ENCODE data around the gene AHSG. TPM values are rescaled to one million over a fixed set of nuclear protein-coding genes. Genes with fewer than 3 reads are reported as not detected.

AHSG gene
- polyA plus RNA-seq, 1 donor (not counting 4 experiments of a cell fraction or from before 2014, with no cell fraction given), result 0.59 TPM

- FAIRE-seq, result no peak
- no peaks in the 10 kb centered on the region for H3K36me3 ChIP-seq (ENCODE audit: control insufficient read depth in 2 of 2, extremely low read depth in 1 of 2, insufficient read depth in 2 of 2, low read length in 2 of 2)
- no peaks in the 10 kb centered on the region for H3K79me2 ChIP-seq (ENCODE audit: control insufficient read depth, insufficient read depth, low read length)
- H2AFZ ChIP-seq (ENCODE audit: control insufficient read depth, low read length), result no peak within 1 kb of the TSS
- no peaks in the 10 kb centered on the region for H3K9me1 ChIP-seq (ENCODE audit: control insufficient read depth, extremely low read depth, insufficient read depth, low read length)
- TF ChIP-seq CTCF (optimal IDR thresholded peaks at IDR 0.05 in 1 of 3, IDR thresholded peaks at IDR 0.05 in 1 of 3, conservative IDR thresholded peaks at IDR 0.05 in 1 of 3; ENCODE audit: extremely low read depth in 1 of 3, insufficient read depth in 2 of 3, low read length in 3 of 3), result no peak
- TF ChIP-seq EZH2 (IDR thresholded peaks at IDR 0.05; ENCODE audit: low read length), result no peak
- H3K27me3 ChIP-seq (ENCODE audit: control insufficient read depth, extremely low read depth, insufficient read depth, low read length), result no peaks in the 10 kb centered on the region
- dilution Hi-C loops (cut with MboI; ENCODE audit: extremely low pct_ligation_motif_present, low sequenced_read_pairs), result no loop called here
- no peak within 1 kb of the TSS for H3K9ac ChIP-seq (ENCODE audit: control insufficient read depth, extremely low read depth, insufficient read depth, low read length)
- H3K4me2 ChIP-seq (ENCODE audit: control insufficient read depth, extremely low read depth, insufficient read depth, low read depth, low read length), result no peak within 1 kb of the TSS
- no peaks in the 10 kb centered on the region for H3K9me3 ChIP-seq (ENCODE audit: control insufficient read depth, low read depth, low read length)
- no peak for DNase-seq (ENCODE audit: low read depth, low spot score)
- no peaks in the 10 kb centered on the region for H4K20me1 ChIP-seq (ENCODE audit: control insufficient read depth, extremely low read depth, insufficient read depth, low read length)
- no peak within 1 kb of the TSS for H3K4me3 ChIP-seq (ENCODE audit: control insufficient read depth in 2 of 3, extremely low read depth in 1 of 3, insufficient read depth in 2 of 3, low read depth in 1 of 3, low read length in 3 of 3)
- no peak within 1 kb of the TSS for H3K27ac ChIP-seq (ENCODE audit: control insufficient read depth, insufficient read depth, low read length)
- H3K4me1 ChIP-seq (ENCODE audit: control insufficient read depth, extremely low read depth, insufficient read depth, low read length), result peaks cover 21% of the 10 kb centered on the region
Observed at GRCh38 chr3:186665625-186666188, 52.8 kb downstream of the AHSG start, which contains the start of gene HRG. Gene HRG (plus strand): TSS chr3:186666014. CDS start chr3:186666032, 18 bp downstream.

GRCh38 chr3:186668426-186668825 lies 55.6 kb downstream of the AHSG start:
- H3K9me3 ChIP-seq (ENCODE audit: control insufficient read depth, low read depth, low read length), result no peaks in the 10 kb centered on the region
- H3K79me2 ChIP-seq (ENCODE audit: control insufficient read depth, insufficient read depth, low read length), result no peaks in the 10 kb centered on the region
- TF ChIP-seq CTCF (optimal IDR thresholded peaks at IDR 0.05 in 1 of 3, IDR thresholded peaks at IDR 0.05 in 1 of 3, conservative IDR thresholded peaks at IDR 0.05 in 1 of 3; ENCODE audit: extremely low read depth in 1 of 3, insufficient read depth in 2 of 3, low read length in 3 of 3), result no peak
- TF ChIP-seq EZH2 (IDR thresholded peaks at IDR 0.05; ENCODE audit: low read length), result no peak
- no peak overlapping the region for H3K4me3 ChIP-seq (ENCODE audit: control insufficient read depth in 2 of 3, extremely low read depth in 1 of 3, insufficient read depth in 2 of 3, low read depth in 1 of 3, low read length in 3 of 3)
- H4K20me1 ChIP-seq (ENCODE audit: control insufficient read depth, extremely low read depth, insufficient read depth, low read length), result no peaks in the 10 kb centered on the region
- dilution Hi-C loops (cut with MboI; ENCODE audit: extremely low pct_ligation_motif_present, low sequenced_read_pairs), result no loop called here
- H3K4me2 ChIP-seq (ENCODE audit: control insufficient read depth, extremely low read depth, insufficient read depth, low read depth, low read length), result no peak overlapping the region
- H3K36me3 ChIP-seq (ENCODE audit: control insufficient read depth in 2 of 2, extremely low read depth in 1 of 2, insufficient read depth in 2 of 2, low read length in 2 of 2), result no peaks in the 10 kb centered on the region
- H2AFZ ChIP-seq (ENCODE audit: control insufficient read depth, low read length), result no peak overlapping the region
- no peak for DNase-seq (ENCODE audit: low read depth, low spot score)
- H3K4me1 ChIP-seq (ENCODE audit: control insufficient read depth, extremely low read depth, insufficient read depth, low read length), result peaks cover 21% of the 10 kb centered on the region
- H3K9ac ChIP-seq (ENCODE audit: control insufficient read depth, extremely low read depth, insufficient read depth, low read length), result no peak overlapping the region
- no peak for FAIRE-seq
- H3K9me1 ChIP-seq (ENCODE audit: control insufficient read depth, extremely low read depth, insufficient read depth, low read length), result no peaks in the 10 kb centered on the region
- no peaks in the 10 kb centered on the region for H3K27me3 ChIP-seq (ENCODE audit: control insufficient read depth, extremely low read depth, insufficient read depth, low read length)
- no peak overlapping the region for H3K27ac ChIP-seq (ENCODE audit: control insufficient read depth, insufficient read depth, low read length)

Data from keratinocyte (primary cell).